K562 (cell line): ENCODE data around the gene IL11. TPM values are rescaled to one million over a fixed set of nuclear protein-coding genes. Genes with fewer than 3 reads are reported as not detected.
A peak's percentile ranks its signal among the peaks of the same experiment; 100 is the strongest.

Source experiments
- ATAC-seq: fragments of 200-7000 bp; cut with Tn5 transposase; 3 replicates; pipeline ENCODE4 v1.9.1; 2020; ENCODE audit warnings: moderate library complexity
- BruUV-seq: library from RNA; stranded (reverse); fragments of 400-500 nt; replicated peaks from 2 replicates; lab custom pipeline; 2021; lab: Mats Ljungman, UMichigan
- CTCF ChIA-PET: fragments of 300-600 bp; formaldehyde crosslinking; extraction: SDS; loops from one replicate; lab custom pipeline; 2021; ENCODE audit warnings: low intra/inter-chr PET ratio; lab: Yijun Ruan, JAX
- POLR2A ChIA-PET: fragments of 300-600, 350-650 bp; sonication (Branson Sonifier 250); formaldehyde crosslinking; extraction: SDS; loops from one replicate; lab custom pipeline; 2021; ENCODE audit warnings: antibody characterized with exemption, inconsistent platforms; lab: Yijun Ruan, JAX
- DNase-seq, 4 experiments: peaks; one replicate each; pipeline versions ENCODE4 v3.0.0 to v3.0.0-alpha.2; 2011 to 2018; ENCODE audit warnings: low spot score in 3 of 4, mixed read lengths in 3 of 4; ENCODE audit errors: extremely low read depth in 1 of 4
- FAIRE-seq: peaks from 2 replicates; lab custom pipeline; 2011; peaks lifted over from hg19 to GRCh38; lab: Jason Lieb, UNC
- H2AFZ ChIP-seq: 2 replicates; pipeline ENCODE4 v1.6.0; 2011; ENCODE audit warnings: low read depth, low read length, control low read depth, inconsistent platforms
- H3K27ac ChIP-seq: fragments of 200-600 bp; 3 replicates; pipeline ENCODE4 v1.8.0; 2011; ENCODE audit warnings: low read depth, mild to moderate bottlenecking, control low read depth, inconsistent platforms, low read length, moderate library complexity, mixed read lengths; ENCODE audit errors: extremely low read depth
- H3K27me3 ChIP-seq, 2 experiments: fragments of 300-600 bp in 1 of 2; 2 replicates in 1 of 2; 3 replicates in 1 of 2; pipeline versions ENCODE4 v1.6.0 to v1.8.0; 2011; ENCODE audit warnings: inconsistent platforms in 2 of 2, low read length in 2 of 2, mild to moderate bottlenecking in 1 of 2, mixed read lengths in 1 of 2, moderate library complexity in 1 of 2; ENCODE audit not compliant: control insufficient read depth in 2 of 2, insufficient read depth in 2 of 2
- H3K36me3 ChIP-seq: fragments of 300-600 bp; 3 replicates; pipeline ENCODE4 v1.8.0; 2011; ENCODE audit warnings: mild to moderate bottlenecking, low read length, inconsistent platforms; ENCODE audit not compliant: control insufficient read depth, insufficient read depth
- H3K4me1 ChIP-seq, 2 experiments: fragments of 200-600 bp in 1 of 2; replicated peaks in 1 of 2; 2 replicates in 1 of 2; 3 replicates in 1 of 2; pipeline versions ENCODE4 v1.5.1 to v1.8.0; 2011; ENCODE audit warnings: inconsistent platforms in 2 of 2, low read length in 2 of 2, mild to moderate bottlenecking in 1 of 2, mixed read lengths in 1 of 2, moderate library complexity in 1 of 2; ENCODE audit not compliant: control insufficient read depth in 2 of 2, insufficient read depth in 2 of 2
- H3K4me2 ChIP-seq: 2 replicates; pipeline ENCODE4 v1.6.1; 2011; ENCODE audit warnings: low read length, control low read depth, inconsistent platforms, mixed read lengths; ENCODE audit not compliant: insufficient read depth
- H3K4me3 ChIP-seq: fragments of 200-600 bp; sonication (generic), shearing (Covaris generic); 2 replicates; pipeline ENCODE4 v1.5.1; 2016; ENCODE audit warnings: control low read depth, inconsistent platforms
- H3K79me2 ChIP-seq: fragments of 200-600 bp; 3 replicates; pipeline ENCODE4 v1.8.0; 2011; ENCODE audit warnings: low read length, inconsistent platforms; ENCODE audit not compliant: control insufficient read depth, insufficient read depth
- H3K9ac ChIP-seq, 2 experiments: 2 replicates each; pipeline versions ENCODE4 v1.6.0 to v1.6.1; 2011; ENCODE audit warnings: low read depth in 2 of 2, low read length in 2 of 2, control low read depth in 1 of 2, inconsistent platforms in 1 of 2, mild to moderate bottlenecking in 1 of 2, mixed read lengths in 1 of 2; ENCODE audit not compliant: insufficient read depth in 1 of 2
- H3K9me1 ChIP-seq: one replicate; pipeline ENCODE4 v1.6.0; 2011; ENCODE audit warnings: inconsistent platforms, mild to moderate bottlenecking, low read length, moderate library complexity; ENCODE audit not compliant: control insufficient read depth, insufficient read depth
- H3K9me3 ChIP-seq: replicated peaks from 2 replicates; pipeline ENCODE4 v1.5.1; 2011; ENCODE audit warnings: low read depth, low read length, inconsistent platforms; ENCODE audit not compliant: control insufficient read depth, insufficient read depth
- H4K20me1 ChIP-seq: replicated peaks from 2 replicates; pipeline ENCODE4 v1.6.1; 2011; ENCODE audit warnings: low read length, inconsistent platforms, mixed read lengths; ENCODE audit not compliant: control insufficient read depth, insufficient read depth
- PURB ChIP-seq: sonication (generic); formaldehyde crosslinking; IDR thresholded peaks from 2 replicates; pipeline ENCODE4 v1.9.0; 2021; ENCODE audit warnings: low read depth, mild to moderate bottlenecking, missing genetic modification reagents
- WGBS: fragments of 100-300 bp; shearing (Covaris generic); methylation state at CpG from one replicate; pipeline ENCODE4 v1.1.6; 2016; ENCODE audit warnings: low coverage, mixed read lengths; ENCODE audit not compliant: insufficient coverage; ENCODE audit errors: missing lambda C conversion rate; 5-methylcytosine and 5-hydroxymethylcytosine counted together
- in situ Hi-C: fragments of 300-500 bp; cut with MboI; formaldehyde crosslinking; loops from 4 replicates; pipeline ENCODE4 v1.15.0; 2018; ENCODE audit warnings: inconsistent platforms, mixed read lengths
- intact Hi-C: fragments of 100-400 bp; cut with micrococcal nuclease; formaldehyde crosslinking; loops from 2 replicates; pipeline ENCODE4 v1.14.2; 2022
- polyA plus RNA-seq, 8 experiments: library from polyadenylated mRNA; depleted of rRNA in 4 of 8; stranded (reverse) in 5 of 8; unstranded in 3 of 8; fragments of >200 nt; fragmentation: Nextera tagmentation in 2 of 8; fragmentation: Illumina TruSeq in 1 of 8; extraction: Ambion mirVana in 2 of 8; extraction: Trizol in 1 of 8; gene quantifications; 2 replicates each; pipeline versions ENCODE4 v1.2.1 to v1.2.3, GENCODE V29; 2011 to 2014; ENCODE audit warnings: inconsistent platforms in 1 of 8, missing spikeins in 1 of 8
- total RNA-seq, 7 experiments: library from RNA; depleted of rRNA in 6 of 7; stranded (reverse); fragments of >200 nt in 6 of 7; fragmentation: Illumina TruSeq in 2 of 7; extraction: Trizol in 2 of 7; gene quantifications; 2 replicates each; pipeline versions ENCODE4 v1.2.1 to v1.2.3, GENCODE V29; 2011 to 2021; ENCODE audit warnings: low replicate concordance in 1 of 7
- TF ChIP-seq, protein P1 (sequence below): sonication (generic); formaldehyde crosslinking; IDR thresholded peaks from 2 replicates; pipeline ENCODE4 v1.8.1; 2023; ENCODE audit warnings: mild to moderate bottlenecking, missing genetic modification reagents

IL11 gene
- total and polyA plus RNA-seq, 9 of the 15 experiments (the other 6 are each of a cell fraction or from before 2014, with no cell fraction given) = 0.04 to 0.42 (median 0.06) TPM; not detected in 6

DNA sequence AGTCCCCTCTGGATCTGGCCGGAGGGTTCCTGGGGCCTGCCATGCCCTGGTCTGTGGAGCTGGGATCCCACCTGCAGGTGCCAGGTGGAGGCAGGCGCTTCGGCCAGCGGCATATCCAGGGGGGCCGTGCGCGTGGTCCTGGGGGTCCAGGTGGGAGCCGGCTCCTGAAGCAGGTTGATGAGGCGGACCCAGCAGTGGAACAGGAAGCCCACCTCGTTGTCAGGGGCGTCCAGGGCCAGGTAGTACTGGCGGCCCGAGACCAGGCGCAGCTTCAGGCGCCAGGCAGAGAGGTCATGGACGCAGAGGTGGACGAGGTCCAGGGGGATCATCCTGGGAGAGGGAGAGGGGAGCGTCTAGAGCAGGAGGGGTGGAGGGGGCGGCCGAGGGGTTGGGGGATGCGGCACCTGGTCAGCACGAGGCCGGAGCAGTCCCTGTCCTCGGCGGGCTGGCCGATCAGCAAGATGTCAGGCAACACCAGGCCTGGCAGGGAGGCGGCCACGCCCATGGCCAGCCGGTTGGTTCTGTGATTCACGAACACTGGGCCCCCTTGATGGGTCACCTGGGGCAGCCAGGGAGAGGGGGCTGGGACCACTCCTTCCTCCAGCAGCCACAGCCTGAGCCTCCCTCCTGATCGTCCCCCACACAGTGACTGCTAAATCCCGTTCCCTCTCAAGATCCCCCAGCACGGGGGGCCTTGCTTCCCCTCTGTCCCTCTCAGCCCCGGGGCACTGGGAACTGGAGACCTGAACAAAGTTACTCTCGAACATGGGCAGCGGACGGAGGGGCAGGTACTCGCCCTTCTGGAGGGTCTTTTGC, 7.9 kb downstream of the IL11 start:
- Histone ChIP-seq H2AFZ (no peak overlapping the region), H3K9me1 (no peaks in the 10 kb centered on the region), H3K4me2 (no peak overlapping the region), H4K20me1 (no peaks in the 10 kb centered on the region), H3K79me2 (no peaks in the 10 kb centered on the region), H3K36me3 (no peaks in the 10 kb centered on the region), H3K9ac (peak overlapping the region in 1 of 2 experiments; percentile 74; a peak in 1 of 4 replicates), H3K4me1 (peaks cover 0 to 54% of the 10 kb centered on the region in 2 experiments; a peak in 2 of 5 replicates), H3K27me3 (peaks cover 0 to 2% of the 10 kb centered on the region in 2 experiments; a peak in 2 of 5 replicates), H3K9me3 (no peaks in the 10 kb centered on the region), H3K27ac (no peak overlapping the region), H3K4me3 (no peak overlapping the region)
- TF ChIP-seq PURB = no peak
- TF ChIP-seq, protein P1, sequence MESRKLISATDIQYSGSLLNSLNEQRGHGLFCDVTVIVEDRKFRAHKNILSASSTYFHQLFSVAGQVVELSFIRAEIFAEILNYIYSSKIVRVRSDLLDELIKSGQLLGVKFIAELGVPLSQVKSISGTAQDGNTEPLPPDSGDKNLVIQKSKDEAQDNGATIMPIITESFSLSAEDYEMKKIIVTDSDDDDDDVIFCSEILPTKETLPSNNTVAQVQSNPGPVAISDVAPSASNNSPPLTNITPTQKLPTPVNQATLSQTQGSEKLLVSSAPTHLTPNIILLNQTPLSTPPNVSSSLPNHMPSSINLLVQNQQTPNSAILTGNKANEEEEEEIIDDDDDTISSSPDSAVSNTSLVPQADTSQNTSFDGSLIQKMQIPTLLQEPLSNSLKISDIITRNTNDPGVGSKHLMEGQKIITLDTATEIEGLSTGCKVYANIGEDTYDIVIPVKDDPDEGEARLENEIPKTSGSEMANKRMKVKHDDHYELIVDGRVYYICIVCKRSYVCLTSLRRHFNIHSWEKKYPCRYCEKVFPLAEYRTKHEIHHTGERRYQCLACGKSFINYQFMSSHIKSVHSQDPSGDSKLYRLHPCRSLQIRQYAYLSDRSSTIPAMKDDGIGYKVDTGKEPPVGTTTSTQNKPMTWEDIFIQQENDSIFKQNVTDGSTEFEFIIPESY (CRISPR knock-in tag) = peak; percentile 27; the same call in 1 of the 2 replicates
- no peak for ATAC-seq
- BruUV-seq = no TSS peak
- in situ Hi-C loops (no loop called here), intact Hi-C loops (no loop called here)
- POLR2A ChIA-PET = interaction anchor here (0.6 kb wide), 1 partner anchor 44 kb away, joined by 3 read pairs; no protein-coding TSS in a partner anchor
- WGBS = 61% methylated on average over 15 of the region's 38 CpGs
- DNase-seq = no peak
- FAIRE-seq = no peak
- CTCF ChIA-PET = no interaction called here
